NCI-H2171 (cell line): Measurements from ENCODE around the gene ANXA10.
"Not testable (repeated sequence)": the region's sequence is repeated elsewhere in the genome, so short reads cannot be mapped to it uniquely, and the experiment has no call there.

Experiments used
- DNase-seq: peaks from one replicate; lab custom pipeline; 2025; lab: John Stamatoyannopoulos, UW

ANXA10 gene

DNA sequence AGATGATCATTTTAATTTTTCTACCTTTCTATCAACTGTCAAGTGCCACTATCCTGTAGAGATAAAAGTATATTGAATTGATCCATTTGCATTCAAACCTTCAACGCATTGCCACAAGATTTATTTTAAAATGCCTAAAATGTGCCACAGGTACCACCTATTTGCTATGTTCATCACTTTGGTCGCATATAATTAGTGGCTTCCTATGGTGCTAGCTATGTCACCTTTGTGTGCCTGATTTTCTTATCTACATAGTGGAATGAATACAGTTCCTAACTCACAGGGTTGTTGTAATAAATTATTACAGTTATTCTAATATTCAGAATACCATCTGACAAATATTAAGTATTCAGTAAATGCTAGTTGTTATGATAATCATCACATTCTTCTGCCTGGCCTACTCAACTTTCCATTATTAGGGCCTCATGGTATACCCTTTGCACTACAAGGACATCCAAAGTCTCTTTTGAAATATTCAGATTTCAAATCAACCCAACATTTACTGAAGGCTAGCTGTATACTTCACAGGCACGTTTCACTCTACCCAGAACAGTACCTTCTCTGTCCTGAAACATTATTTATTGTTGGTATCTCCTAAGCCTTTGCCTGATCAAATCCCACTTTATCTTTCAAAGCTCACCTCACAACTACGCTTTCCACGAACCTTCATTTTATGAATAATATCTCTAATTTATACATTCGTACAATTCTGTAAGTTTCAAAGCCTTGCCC, 62.4 kb downstream of the ANXA10 start:
- DNase-seq, result no peak

DNA sequence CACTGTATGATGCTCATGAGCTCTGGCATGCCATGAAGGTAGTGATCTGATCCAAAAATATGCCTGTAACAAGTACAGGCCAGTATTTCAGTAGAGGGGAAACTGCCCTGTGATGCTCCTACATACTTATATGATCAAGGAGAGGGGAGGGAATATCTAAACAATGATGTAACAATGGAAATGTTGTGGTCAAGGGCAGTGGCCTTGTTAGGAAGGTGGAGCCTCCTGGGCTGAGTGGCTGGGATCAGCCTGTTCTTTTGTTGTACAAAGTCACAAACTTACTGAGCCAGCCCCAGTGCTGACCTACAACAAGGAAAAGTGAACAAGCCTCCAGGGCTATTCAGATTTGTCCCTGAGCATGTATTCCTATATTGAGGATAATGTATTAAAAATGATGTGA, 70.3 kb downstream of the ANXA10 start:
- no peak for DNase-seq

DNA sequence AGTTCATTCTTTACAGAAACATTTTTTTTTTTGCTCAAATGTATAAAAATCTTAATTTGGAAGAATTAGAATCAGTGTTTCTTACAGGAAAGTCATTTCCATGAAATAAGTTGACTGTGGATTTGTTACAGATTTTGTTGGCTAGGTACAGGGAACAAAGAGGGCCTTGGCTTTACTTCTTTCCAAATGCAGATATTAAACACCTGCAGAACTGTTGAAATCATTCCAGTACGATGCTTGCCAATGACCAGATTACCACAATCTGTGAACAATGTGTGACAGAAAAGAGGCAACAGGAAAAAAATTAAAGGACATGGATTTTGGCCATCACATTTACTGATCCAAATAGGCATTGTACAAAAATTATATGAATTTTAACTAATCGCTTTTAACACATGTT, 70.8 kb downstream of the ANXA10 start:
- no peak for DNase-seq

DNA sequence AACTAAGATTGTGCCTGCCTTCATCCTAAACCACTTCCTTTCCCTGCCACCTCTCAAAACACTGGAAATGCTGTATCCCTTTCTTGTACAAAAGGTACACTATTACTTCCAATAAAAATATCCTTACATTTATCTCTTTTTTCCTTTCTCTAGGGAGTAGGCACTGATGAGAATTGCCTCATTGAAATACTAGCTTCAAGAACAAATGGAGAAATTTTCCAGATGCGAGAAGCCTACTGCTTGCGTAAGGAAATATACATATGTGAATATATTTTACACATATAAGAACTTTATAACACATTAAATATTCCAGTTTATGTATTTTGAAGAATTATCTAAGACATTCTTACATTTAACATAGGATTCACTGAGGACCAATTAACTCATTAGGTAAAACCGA, 71.7 kb downstream of the ANXA10 start:
- DNase-seq, result no peak

DNA sequence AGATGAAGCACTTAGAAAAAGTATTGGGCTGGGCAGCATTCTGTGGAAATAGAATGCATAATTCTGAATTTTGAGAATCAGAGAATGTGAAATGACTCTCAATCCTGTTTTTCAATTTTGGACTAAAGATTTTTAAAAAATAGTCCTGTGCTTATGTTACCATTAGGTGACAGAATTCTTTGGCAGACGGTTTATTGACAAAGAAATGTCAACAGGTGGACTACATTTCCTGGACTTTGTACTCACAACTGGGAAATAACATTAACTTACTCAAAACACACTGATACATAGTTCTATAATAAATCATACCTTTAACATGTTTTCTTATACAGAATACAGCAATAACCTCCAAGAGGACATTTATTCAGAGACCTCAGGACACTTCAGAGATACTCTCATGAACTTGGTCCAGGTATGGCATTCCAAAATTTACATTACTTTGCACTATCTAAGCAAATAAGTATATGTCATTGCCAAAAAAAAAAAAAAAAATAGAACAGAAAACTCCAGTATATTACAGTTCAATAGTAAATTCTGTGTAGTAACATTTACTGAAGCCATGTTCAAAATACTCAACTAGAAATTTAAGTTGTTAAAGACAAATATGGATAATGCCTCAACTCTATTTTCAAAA, 72.7 kb downstream of the ANXA10 start:
- DNase-seq, result no peak

DNA sequence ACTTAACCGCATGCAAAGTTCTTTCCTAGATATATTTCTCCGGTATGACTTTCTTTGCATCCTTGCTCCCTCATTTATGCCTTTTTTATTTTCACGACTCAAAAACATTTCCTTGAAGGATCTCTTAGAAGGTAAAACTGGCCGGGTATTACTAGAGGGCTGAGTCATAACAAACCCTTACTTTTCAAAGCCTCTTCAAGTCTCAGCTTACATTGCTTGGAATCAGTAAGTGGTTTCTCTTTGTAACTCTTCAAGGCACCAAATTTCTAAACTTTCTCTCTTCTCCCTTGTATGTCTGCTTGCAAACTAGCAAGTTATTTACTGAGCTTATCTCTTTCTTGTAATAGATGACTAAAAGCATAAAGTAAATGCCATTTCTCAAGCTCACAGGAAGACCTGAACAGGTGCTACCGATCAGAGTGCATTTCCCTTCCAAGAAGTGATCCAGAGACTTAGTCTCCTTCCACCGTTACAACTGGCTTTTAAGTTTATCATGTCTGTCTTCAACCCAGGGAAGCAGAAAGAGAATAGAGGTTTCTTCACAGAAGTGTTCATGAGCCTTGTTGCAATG, 75.5 kb downstream of the ANXA10 start:
- no peak for DNase-seq

DNA sequence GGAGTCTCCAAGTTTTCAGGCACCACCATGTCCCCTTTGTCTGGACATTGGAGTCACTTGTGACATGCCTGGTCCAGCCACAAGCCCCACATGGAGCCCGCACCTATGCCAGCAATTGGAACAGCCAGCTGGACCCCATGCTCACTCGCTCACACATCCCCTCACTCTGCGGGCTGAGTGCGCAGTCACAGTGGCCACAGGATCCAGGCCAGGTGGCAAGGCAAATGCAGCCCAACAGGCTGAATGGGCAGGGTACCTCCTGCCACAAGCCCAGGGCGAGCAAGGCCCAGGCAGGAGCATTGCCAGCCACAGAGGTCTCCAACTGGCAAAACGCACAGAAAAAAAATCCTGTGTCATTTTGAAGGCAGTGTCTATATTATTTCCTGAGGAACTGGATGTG, 82.0 kb downstream of the ANXA10 start:
- no peak for DNase-seq

DNA sequence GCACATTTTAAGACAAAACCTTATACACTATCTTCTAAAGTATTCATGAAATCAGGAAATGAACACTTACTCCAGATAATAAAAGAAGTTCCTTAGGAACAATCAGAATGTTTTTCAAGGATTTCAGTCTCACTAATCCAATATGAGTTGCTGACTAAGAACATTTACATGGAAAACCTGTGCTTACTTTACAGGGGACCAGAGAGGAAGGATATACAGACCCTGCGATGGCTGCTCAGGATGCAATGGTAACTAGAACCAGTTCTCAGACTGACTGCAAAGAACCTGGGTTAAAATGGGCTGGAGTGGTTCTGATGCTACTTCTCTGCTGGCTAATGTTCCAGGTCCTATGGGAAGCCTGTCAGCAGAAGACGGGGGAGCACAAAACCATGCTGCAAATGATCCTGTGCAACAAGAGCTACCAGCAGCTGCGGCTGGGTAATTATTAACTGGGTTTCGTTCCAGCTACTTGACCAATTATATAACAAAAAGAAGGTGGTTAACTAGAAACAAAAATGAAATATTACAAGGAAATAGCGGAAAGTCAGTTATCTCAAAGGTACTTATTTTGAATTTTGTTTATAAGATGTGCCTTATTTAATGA, 85.3 kb downstream of the ANXA10 start:
- no peak for DNase-seq

DNA sequence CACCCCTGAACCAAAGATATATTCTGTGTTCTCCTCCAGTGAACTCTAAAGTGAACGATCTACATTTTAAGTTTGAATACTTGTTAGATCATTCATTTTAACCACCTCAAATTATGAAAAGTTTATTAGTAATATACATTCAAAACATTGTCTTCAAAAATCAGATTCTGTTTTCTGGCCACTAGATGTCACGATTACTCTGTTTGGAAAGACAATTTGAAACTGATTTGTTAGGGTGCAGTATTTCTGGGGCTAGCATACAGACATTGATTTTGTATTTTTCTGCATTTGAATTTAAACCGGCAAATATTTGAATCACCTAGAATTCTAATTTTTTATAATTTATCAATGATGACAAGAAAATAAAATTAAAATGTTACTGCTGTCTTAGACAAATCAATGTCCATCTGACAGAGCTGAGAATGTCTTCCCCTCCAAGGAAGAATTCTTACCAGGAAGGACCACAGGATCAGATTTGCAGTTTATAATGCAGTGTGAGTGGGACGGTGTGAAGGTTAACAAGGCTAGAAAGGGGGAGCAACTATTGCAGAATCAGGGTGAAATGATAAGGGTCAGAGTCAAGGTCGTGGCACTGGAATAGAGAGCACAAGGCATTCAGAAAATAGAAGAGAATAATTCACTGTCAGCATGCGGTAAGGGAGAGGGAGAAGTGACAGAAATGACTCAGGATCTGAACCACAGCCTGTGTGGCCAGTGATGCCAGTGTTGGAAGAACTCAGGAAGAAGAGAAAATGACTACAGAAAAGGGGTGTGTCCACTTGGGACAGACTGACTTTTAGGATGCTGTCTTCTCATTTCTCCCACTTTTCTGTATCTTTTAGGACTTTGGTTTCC, 91.6 kb downstream of the ANXA10 start:
- DNase-seq, result peak; percentile 2

DNA sequence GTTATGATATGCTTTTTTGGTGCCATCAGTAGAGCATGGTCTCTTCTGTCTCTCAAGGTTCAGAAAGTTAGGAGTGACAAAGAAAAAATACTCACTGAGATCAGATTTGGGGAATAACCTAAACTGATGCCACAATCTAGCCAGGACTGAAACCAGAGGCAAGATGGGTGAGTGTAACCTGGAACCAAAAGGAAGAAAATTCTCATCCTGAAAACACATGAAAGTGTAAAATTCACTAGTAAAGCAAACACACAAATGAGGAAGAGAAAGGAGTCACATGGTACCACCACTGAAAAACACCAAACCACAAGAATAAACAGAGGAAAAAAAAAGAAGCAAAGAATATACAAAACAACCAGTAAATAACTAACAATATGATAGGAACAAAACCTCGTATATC, 96.4 kb downstream of the ANXA10 start:
- DNase-seq, result no peak

DNA sequence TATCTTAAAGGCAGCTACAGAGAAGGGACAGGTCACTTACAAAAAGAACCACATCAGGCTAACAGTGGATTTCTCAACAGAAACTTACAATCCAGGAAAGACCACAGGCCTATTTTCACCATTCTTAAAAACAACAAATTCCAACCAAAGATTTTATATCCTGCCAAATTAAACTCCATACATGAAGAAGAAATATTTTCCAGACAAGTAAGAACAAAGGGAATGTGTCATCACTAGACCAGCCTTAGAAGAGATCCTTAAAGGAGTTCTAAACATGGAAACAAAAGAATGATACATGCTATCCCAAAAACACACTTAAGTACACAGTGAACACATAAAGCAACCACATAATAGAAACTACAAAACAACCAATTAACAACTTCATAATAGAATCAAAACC, 105.6 kb downstream of the ANXA10 start:
- DNase-seq, result no peak

DNA sequence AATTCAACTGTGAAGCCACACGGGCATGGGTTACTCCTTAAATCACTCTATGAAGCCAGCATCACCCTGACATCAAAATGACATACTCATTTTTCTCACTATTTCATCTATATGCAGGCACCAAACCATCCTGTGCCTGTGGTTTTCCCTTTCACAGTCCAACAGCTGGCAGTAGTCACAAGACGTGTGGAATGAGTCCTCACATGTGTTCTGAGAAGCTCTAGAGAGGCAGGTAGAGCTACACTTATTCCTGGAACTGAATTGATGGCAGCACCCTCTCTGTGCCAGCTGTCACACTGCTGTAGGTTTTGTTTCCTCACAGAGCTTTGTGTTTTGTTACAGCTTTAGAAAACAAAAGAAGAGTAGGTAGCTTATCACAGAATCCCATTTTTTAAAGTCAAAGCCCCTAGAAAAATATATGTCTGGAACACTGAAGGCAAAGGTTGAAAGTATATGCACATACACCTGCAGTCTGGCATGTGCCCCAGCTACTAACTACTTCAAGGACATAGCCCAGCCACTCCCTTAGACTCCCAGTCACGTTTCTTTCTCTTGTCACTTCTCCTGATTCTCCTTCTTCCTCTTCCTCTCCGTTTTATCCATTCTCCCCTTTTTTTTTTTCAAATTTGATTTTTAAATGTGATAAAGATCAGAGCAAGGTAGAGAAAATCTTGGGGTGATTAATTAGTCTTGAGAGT, 107.1 kb downstream of the ANXA10 start:
- DNase-seq, result peak; percentile 16

DNA sequence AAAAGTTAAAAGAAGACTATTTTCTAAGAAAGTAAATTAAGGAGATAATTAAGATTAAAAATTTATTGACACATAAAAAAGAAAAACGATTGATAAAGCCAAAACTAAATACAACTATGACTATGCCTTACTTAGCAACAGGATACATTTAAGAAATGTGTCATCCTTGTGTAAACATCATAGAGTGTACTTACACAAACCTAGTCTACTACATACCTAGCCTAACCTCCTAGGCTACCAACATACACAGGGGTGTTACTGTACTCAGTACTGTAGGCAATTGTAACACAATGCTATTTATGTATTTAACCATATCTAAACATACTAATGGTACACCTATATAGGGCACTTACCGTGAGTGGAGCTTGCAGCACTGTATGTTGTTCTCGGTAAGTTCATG, 108.3 kb downstream of the ANXA10 start:
- no peak for DNase-seq

DNA sequence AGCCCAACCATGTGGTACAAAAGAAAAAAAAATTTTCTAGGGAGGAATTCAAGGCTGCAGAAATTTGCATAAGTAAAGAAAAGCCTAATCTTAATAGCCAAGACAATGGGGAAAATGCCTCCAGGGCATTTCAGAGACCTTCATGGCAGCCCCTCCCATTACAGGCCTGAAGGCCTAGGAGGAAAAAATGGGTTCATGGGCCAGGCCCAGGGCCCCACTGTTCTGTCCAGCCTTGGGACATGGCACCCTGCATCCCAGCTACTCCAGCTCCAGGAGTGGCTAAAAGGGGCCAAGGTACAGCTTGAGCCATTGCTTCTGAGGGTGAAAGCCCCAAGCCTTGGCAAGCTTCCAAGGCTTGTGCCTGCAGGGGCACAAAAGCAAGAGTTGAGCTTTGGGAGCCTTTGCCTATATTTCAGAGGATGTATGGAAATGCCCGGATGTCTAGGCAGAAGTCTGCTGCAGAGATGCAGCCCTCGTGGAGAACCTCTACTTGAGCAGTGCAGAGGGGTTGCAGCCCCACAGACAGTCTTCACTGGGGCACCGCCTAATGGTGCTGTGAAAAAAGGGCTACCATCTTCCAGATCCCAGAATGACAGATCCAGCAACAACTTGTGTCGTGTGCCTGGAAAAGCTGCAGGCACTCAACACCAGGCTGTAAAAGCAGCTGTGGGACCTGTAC, 111.0 kb downstream of the ANXA10 start:
- no peak for DNase-seq

DNA sequence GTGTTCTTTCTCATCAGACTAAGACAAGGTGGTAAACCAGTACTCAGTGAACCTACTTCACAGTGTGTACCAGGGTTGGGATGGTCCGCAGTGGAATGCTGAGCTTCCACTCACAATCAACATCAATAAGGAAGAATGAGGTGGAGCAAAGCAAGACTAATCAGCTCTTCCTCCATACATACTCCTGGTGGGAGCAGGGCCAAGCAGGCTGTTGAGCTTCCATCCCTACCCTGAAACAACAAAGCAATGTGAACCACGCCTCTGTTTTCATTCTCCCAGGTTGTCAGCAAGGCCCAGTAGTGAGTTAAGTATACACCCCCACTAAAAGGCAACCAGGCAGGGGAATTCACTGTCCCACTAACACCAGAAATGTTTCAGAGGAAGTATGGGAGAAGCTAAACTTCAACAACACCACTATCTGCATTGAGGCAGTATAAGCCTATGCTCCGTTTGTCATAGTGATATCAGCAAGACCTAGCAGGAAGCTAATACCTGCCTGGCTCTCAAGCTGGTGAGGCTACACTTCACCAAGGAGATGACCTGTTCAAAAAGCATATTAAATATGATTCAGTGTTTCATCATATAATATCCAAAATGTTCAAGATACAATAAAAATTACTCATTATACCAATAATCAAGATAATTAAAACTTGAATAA, 116.7 kb downstream of the ANXA10 start:
- no peak for DNase-seq

DNA sequence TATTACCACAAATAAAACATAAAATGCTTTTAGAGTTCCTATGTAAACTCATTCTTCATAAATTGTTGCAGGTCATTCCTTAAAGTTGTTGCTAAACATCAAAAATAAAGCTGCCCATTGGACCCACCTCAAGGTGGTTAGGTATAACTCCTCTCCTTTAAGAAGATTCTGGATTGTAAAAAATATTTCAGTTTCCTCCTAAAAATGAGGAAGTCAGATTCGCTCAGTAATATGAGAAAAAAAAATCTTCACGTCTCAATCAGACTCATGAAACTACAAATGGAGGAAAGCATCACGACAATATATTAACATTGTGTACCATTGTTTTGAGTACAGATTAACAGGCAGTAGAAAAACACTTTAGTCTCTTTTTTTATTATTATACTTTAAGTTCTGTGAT, 120.3 kb downstream of the ANXA10 start:
- DNase-seq, result no peak

DNA sequence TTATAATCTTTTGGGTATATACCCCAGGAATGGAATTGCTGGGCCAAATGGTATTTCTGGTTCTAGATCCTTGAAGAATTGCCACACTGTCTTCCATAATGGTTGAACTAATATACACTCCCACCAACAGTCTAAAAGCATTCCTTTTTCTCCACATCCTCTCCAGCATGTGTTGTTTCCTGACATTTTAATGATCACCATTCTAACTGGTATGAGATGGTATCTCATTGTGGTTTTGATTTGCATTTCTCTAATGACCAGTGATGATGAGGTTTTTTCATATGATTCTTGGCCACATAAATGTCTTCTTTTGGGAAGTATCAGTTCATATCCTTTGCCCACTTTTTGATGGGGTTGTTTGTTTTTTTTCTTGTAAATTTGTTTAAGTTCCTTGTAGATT, 121.2 kb downstream of the ANXA10 start:
- DNase-seq, result not testable (repeated sequence)

DNA sequence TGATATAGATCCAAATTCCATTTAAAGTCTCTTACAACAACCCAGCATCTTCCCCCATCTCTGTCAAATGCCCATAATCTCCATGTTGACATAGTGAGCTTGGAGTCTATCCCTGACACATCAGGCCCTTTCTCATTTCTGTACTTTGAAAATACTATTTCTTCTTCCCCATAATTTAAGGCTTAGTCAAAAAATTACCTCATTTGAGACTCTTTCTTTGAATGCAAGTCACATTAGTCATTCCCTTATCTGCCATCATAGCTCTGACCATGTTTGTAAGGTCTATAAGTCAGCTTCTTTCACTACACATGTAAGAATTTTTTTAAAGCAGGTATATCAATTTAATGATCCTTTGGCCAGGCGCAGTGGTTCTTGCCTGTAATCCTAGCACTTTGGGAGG, 126.3 kb downstream of the ANXA10 start:
- no peak for DNase-seq

DNA sequence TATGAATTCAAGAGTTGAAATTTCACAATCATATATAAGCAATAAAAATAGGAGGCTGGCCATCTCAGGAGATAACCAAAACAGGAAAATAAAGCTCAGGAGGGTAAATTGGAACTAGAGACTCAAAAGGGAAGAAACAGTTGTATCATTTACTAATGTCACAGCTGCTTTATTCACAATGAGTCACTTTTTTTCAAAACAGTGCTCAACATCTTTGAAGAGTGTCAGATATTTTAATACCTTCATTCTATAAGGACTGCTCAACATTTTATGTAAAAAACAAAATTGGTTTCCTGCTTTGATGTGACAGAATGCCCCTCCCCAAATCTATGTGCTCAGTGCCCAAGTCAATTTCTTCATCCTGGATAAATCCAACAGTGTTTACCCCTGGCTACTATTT, 128.6 kb downstream of the ANXA10 start:
- DNase-seq, result no peak

DNA sequence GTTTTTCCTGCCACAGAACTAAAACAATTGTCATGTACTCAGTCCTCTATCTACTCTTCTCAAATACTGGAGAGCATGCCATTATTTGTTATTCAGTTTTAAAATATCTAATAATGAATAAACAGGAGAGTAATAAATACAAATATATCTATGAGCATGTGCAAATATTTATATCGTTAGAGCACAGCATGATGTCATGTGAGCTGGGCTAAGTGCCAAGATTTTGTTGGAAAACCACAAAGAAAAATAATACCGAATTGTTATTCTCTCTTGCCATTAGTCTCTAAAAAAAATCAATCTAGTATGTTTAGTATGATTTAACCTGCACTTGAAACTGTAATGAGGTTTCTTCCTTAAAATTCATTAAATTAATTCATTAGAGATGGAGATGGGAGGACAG, 129.0 kb downstream of the ANXA10 start:
- peak; percentile 53 for DNase-seq
